ENCODE data around the gene PRR16. TPM values are rescaled to one million over a fixed set of nuclear protein-coding genes. Genes with fewer than 3 reads are reported as not detected.

PRR16 gene
- total and polyA plus RNA-seq, 2 of the 13 experiments (the other 11 are each of a cell fraction or from before 2014, with no cell fraction given), result not detected

DNA sequence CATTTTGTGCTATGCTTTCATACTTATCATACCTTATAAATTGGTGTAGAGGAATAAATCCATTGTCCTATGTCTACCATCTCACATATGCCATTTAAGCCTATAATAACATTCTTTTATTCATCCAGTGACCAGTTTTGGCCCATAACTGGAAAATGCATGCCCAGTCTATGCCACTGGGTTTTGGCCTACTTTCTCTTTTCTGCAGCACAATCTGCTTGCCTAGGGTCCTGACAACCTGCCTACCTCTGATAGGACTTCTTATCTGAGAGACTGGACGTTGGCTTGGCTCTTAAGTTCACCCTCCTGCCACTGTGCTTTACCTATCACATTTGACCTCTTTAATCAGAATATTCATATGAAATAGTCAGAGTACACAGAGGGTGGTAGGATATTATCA lies 103.0 kb downstream of the PRR16 start (continued):
- TF ChIP-seq, protein P1, sequence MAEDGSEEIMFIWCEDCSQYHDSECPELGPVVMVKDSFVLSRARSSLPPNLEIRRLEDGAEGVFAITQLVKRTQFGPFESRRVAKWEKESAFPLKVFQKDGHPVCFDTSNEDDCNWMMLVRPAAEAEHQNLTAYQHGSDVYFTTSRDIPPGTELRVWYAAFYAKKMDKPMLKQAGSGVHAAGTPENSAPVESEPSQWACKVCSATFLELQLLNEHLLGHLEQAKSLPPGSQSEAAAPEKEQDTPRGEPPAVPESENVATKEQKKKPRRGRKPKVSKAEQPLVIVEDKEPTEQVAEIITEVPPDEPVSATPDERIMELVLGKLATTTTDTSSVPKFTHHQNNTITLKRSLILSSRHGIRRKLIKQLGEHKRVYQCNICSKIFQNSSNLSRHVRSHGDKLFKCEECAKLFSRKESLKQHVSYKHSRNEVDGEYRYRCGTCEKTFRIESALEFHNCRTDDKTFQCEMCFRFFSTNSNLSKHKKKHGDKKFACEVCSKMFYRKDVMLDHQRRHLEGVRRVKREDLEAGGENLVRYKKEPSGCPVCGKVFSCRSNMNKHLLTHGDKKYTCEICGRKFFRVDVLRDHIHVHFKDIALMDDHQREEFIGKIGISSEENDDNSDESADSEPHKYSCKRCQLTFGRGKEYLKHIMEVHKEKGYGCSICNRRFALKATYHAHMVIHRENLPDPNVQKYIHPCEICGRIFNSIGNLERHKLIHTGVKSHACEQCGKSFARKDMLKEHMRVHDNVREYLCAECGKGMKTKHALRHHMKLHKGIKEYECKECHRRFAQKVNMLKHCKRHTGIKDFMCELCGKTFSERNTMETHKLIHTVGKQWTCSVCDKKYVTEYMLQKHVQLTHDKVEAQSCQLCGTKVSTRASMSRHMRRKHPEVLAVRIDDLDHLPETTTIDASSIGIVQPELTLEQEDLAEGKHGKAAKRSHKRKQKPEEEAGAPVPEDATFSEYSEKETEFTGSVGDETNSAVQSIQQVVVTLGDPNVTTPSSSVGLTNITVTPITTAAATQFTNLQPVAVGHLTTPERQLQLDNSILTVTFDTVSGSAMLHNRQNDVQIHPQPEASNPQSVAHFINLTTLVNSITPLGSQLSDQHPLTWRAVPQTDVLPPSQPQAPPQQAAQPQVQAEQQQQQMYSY (CRISPR knock-in tag; IDR thresholded peaks at IDR 0.05), result no peak
- TF ChIP-seq ARID2 (CRISPR knock-in tag; IDR thresholded peaks at IDR 0.05; ENCODE audit: borderline replicate concordance), result no peak

DNA sequence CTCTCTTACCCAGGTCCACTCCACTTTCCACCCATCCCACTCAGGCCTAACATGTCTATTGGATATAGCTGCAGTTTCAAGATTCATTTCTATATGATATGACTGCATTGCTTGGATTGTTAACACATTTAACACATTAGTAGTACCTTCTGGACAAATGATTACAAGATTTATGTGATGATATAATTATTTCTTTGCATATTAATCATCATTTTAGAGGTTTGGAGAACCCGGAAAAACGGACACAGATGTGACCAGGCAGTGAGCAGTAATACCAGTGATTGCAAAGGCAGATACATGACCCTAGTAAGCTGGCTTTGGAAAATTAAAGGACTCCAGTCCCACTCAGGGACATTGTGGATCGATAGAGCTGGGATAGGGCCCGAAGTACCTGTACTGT lies 103.8 kb downstream of the PRR16 start:
- H3K4me3 ChIP-seq (replicated peaks in 1 of 3; ENCODE audit: insufficient read depth in 1 of 3, low read depth in 2 of 3, low read length in 3 of 3), result no peak overlapping the region
- no peaks in the 10 kb centered on the region for H3K79me2 ChIP-seq (ENCODE audit: insufficient read depth, low read length)
- peaks cover 4% of the 10 kb centered on the region; the same call in 1 of the 2 replicates for H3K9me3 ChIP-seq (ENCODE audit: low read length)
- intact Hi-C loops (cut with micrococcal nuclease; ENCODE audit: unreplicated experiment) (no loop called here), in situ Hi-C loops (cut with HindIII; ENCODE audit: extremely low pct_ligation_motif_present, low pct_unique_long_range_greater_than_20kb) (no loop called here)
- no peak for ATAC-seq
- no peak overlapping the region for H3K9ac ChIP-seq (ENCODE audit: insufficient read depth, low read depth, low read length)
- H3K4me1 ChIP-seq (ENCODE audit: insufficient read depth, low read length), result no peaks in the 10 kb centered on the region
- 2% methylated on average over 4 of the region's 4 CpGs for WGBS (ENCODE audit: low lambda C conversion rate)
- DNase-seq (ENCODE audit: low spot score), result no peak
- no TSS peak for BruUV-seq (replicated peaks)
- H4K20me1 ChIP-seq (ENCODE audit: insufficient read depth, low read length), result no peaks in the 10 kb centered on the region
- no peaks in the 10 kb centered on the region for H3K27me3 ChIP-seq (ENCODE audit: control insufficient read depth in 1 of 2, insufficient read depth in 2 of 2, low read length in 2 of 2)
- FAIRE-seq, result no peak
- no peaks in the 10 kb centered on the region for H3K36me3 ChIP-seq (replicated peaks in 1 of 2; ENCODE audit: control insufficient read depth in 1 of 2, insufficient read depth in 2 of 2, low read length in 2 of 2)
- POLR2A ChIA-PET, result no interaction called here
- CTCF ChIA-PET (ENCODE audit: low intra/inter-chr PET ratio, low total read pairs), result no interaction called here
- no peak overlapping the region for H3K27ac ChIP-seq (ENCODE audit: extremely low read length, insufficient read depth, low read length)
- H3K4me2 ChIP-seq (ENCODE audit: low read depth, low read length), result no peak overlapping the region
- no peak overlapping the region for H2AFZ ChIP-seq (ENCODE audit: low read length)
- TF ChIP-seq ZNF44 (CRISPR knock-in tag; IDR thresholded peaks at IDR 0.05) (no peak), KDM1A (CRISPR knock-in tag; IDR thresholded peaks at IDR 0.05) (no peak), ZSCAN5A (CRISPR knock-in tag; IDR thresholded peaks at IDR 0.05; ENCODE audit: borderline replicate concordance) (no peak), ATF3 (CRISPR knock-in tag; IDR thresholded peaks at IDR 0.05) (no peak), LBX2 (CRISPR knock-in tag; IDR thresholded peaks at IDR 0.05; ENCODE audit: borderline replicate concordance) (no peak), TFDP1 (CRISPR knock-in tag; IDR thresholded peaks at IDR 0.05; ENCODE audit: borderline replicate concordance) (no peak)
- TF ChIP-seq, protein P2, sequence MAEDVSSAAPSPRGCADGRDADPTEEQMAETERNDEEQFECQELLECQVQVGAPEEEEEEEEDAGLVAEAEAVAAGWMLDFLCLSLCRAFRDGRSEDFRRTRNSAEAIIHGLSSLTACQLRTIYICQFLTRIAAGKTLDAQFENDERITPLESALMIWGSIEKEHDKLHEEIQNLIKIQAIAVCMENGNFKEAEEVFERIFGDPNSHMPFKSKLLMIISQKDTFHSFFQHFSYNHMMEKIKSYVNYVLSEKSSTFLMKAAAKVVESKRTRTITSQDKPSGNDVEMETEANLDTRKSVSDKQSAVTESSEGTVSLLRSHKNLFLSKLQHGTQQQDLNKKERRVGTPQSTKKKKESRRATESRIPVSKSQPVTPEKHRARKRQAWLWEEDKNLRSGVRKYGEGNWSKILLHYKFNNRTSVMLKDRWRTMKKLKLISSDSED (CRISPR knock-in tag; IDR thresholded peaks at IDR 0.05), result no peak
- TF ChIP-seq, protein P3, sequence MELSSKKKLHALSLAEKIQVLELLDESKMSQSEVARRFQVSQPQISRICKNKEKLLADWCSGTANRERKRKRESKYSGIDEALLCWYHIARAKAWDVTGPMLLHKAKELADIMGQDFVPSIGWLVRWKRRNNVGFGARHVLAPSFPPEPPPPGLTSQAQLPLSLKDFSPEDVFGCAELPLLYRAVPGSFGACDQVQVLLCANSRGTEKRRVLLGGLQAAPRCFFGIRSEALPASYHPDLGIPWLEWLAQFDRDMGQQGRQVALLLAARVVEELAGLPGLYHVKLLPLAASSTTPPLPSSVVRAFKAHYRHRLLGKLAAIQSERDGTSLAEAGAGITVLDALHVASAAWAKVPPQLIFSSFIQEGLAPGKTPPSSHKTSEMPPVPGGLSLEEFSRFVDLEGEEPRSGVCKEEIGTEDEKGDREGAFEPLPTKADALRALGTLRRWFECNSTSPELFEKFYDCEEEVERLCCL (CRISPR knock-in tag; IDR thresholded peaks at IDR 0.05; ENCODE audit: borderline replicate concordance), result no peak
- TF ChIP-seq, protein P4, sequence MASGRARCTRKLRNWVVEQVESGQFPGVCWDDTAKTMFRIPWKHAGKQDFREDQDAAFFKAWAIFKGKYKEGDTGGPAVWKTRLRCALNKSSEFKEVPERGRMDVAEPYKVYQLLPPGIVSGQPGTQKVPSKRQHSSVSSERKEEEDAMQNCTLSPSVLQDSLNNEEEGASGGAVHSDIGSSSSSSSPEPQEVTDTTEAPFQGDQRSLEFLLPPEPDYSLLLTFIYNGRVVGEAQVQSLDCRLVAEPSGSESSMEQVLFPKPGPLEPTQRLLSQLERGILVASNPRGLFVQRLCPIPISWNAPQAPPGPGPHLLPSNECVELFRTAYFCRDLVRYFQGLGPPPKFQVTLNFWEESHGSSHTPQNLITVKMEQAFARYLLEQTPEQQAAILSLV (CRISPR knock-in tag; IDR thresholded peaks at IDR 0.05; ENCODE audit: borderline replicate concordance), result no peak
